ENCODE results near the gene ATP2B2.
"Not testable (repeated sequence)": the region's sequence is repeated elsewhere in the genome, so short reads cannot be mapped to it uniquely, and the experiment has no call there.

Gene ATP2B2

GRCh38 chr3:10546820-10547263 is 41.5 kb upstream of the ATP2B2 start:
- H3K9ac ChIP-seq (ENCODE audit: low read depth, low read length), result no peak overlapping the region
- no peak overlapping the region for H3K4me2 ChIP-seq (ENCODE audit: insufficient read depth, low read length)
- peaks cover 8% of the 10 kb centered on the region for H3K9me3 ChIP-seq (ENCODE audit: insufficient read depth, low read length, severe bottlenecking)
- no peaks in the 10 kb centered on the region for H4K20me1 ChIP-seq (ENCODE audit: insufficient read depth, low read length)
- H3K4me1 ChIP-seq (ENCODE audit: insufficient read depth, low read length), result peaks cover 26% of the 10 kb centered on the region
- no peaks in the 10 kb centered on the region for H3K79me2 ChIP-seq (ENCODE audit: insufficient read depth, low read length)
- H3K4me3 ChIP-seq (ENCODE audit: low read depth in 1 of 2, low read length in 2 of 2), result no peak overlapping the region
- no peaks in the 10 kb centered on the region for H3K36me3 ChIP-seq (ENCODE audit: insufficient read depth, low read length)
- no peak overlapping the region for H3K27ac ChIP-seq (ENCODE audit: low read length)
- no peak for ATAC-seq (ENCODE audit: insufficient read depth, low read depth)
- H2AFZ ChIP-seq (ENCODE audit: low read depth, low read length), result no peak overlapping the region
- TF ChIP-seq, protein P1, sequence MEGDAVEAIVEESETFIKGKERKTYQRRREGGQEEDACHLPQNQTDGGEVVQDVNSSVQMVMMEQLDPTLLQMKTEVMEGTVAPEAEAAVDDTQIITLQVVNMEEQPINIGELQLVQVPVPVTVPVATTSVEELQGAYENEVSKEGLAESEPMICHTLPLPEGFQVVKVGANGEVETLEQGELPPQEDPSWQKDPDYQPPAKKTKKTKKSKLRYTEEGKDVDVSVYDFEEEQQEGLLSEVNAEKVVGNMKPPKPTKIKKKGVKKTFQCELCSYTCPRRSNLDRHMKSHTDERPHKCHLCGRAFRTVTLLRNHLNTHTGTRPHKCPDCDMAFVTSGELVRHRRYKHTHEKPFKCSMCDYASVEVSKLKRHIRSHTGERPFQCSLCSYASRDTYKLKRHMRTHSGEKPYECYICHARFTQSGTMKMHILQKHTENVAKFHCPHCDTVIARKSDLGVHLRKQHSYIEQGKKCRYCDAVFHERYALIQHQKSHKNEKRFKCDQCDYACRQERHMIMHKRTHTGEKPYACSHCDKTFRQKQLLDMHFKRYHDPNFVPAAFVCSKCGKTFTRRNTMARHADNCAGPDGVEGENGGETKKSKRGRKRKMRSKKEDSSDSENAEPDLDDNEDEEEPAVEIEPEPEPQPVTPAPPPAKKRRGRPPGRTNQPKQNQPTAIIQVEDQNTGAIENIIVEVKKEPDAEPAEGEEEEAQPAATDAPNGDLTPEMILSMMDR (IDR thresholded peaks at IDR 0.05; ENCODE audit: borderline replicate concordance, extremely low read depth, low read length, poor library complexity, severe bottlenecking), result no peak
- TF ChIP-seq EZH2 (IDR thresholded peaks at IDR 0.05; ENCODE audit: borderline replicate concordance, low read depth, low read length, severe bottlenecking), result no peak
- H3K27me3 ChIP-seq (ENCODE audit: insufficient read depth, low read length, poor library complexity), result peaks cover 2% of the 10 kb centered on the region
- no peak for DNase-seq

DNA sequence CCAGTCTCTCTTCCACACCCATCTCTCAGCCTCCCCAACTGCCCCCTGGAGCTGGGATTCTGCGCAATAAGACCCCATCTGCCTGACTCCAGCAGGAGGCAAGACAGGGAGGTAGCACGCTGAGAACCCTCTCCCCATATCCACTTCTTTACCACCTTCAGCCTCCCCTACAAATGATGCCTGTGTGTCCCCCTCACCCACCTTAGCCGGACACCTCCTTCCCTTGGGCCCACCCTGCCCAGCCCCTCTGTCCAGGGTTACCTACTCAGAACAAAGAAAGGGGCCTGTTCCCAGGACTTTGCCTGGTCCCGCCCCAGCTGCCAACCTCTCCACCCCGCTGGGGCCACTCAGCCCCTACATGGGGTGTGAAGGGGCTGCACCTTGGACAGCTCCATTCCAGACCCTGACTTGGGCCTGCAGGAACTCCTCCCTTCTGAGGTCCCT is 40.8 kb upstream of the ATP2B2 start:
- Histone ChIP-seq H3K4me1 (ENCODE audit: insufficient read depth, low read length) (peaks cover 19% of the 10 kb centered on the region), H3K79me2 (ENCODE audit: insufficient read depth, low read length) (no peaks in the 10 kb centered on the region), H3K4me3 (ENCODE audit: low read depth in 1 of 2, low read length in 2 of 2) (no peak overlapping the region), H4K20me1 (ENCODE audit: insufficient read depth, low read length) (no peaks in the 10 kb centered on the region), H3K9ac (ENCODE audit: low read depth, low read length) (no peak overlapping the region), H3K27me3 (ENCODE audit: insufficient read depth, low read length, poor library complexity) (no peaks in the 10 kb centered on the region), H3K4me2 (ENCODE audit: insufficient read depth, low read length) (no peak overlapping the region), H3K27ac (ENCODE audit: low read length) (no peak overlapping the region), H2AFZ (ENCODE audit: low read depth, low read length) (no peak overlapping the region), H3K9me3 (ENCODE audit: insufficient read depth, low read length, severe bottlenecking) (peaks cover 8% of the 10 kb centered on the region), H3K36me3 (ENCODE audit: insufficient read depth, low read length) (no peaks in the 10 kb centered on the region)
- TF ChIP-seq, protein P1 (IDR thresholded peaks at IDR 0.05; ENCODE audit: borderline replicate concordance, extremely low read depth, low read length, poor library complexity, severe bottlenecking), result no peak
- TF ChIP-seq EZH2 (IDR thresholded peaks at IDR 0.05; ENCODE audit: borderline replicate concordance, low read depth, low read length, severe bottlenecking), result no peak
- no peak for DNase-seq
- no peak for ATAC-seq (ENCODE audit: insufficient read depth, low read depth)

DNA sequence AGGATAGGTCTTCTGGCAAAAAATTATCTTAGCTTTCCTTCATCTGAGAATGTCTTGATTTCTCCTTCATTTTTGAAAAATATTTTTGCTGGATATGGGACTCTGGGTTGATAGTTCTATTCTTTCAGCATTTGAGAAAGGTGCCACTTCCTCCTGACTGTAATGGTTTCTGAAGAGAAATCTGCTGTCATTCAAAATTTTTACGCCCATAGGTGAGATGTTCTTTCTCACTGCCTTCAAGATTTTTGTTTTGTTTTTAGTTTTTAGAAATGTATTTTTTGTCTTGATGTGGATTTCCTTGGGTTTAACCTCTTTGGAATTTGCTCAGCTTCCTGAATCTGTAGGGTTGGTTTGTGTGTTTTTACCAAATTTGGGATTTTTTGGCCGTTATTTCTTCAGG is 37.1 kb upstream of the ATP2B2 start:
- Histone ChIP-seq H3K9me3 (ENCODE audit: insufficient read depth, low read length, severe bottlenecking) (peaks cover 8% of the 10 kb centered on the region), H3K79me2 (ENCODE audit: insufficient read depth, low read length) (no peaks in the 10 kb centered on the region), H3K4me3 (ENCODE audit: low read depth in 1 of 2, low read length in 2 of 2) (no peak overlapping the region), H4K20me1 (ENCODE audit: insufficient read depth, low read length) (no peaks in the 10 kb centered on the region), H3K4me2 (ENCODE audit: insufficient read depth, low read length) (no peak overlapping the region), H3K9ac (ENCODE audit: low read depth, low read length) (no peak overlapping the region), H2AFZ (ENCODE audit: low read depth, low read length) (no peak overlapping the region), H3K27ac (ENCODE audit: low read length) (no peak overlapping the region), H3K27me3 (ENCODE audit: insufficient read depth, low read length, poor library complexity) (peaks cover 3% of the 10 kb centered on the region), H3K4me1 (ENCODE audit: insufficient read depth, low read length) (peaks cover under 1% of the 10 kb centered on the region; the same call in 1 of the 2 replicates), H3K36me3 (ENCODE audit: insufficient read depth, low read length) (no peaks in the 10 kb centered on the region)
- ATAC-seq (ENCODE audit: insufficient read depth, low read depth) (no peak), DNase-seq (no peak)
- TF ChIP-seq, protein P1 (IDR thresholded peaks at IDR 0.05; ENCODE audit: borderline replicate concordance, extremely low read depth, low read length, poor library complexity, severe bottlenecking), result no peak
- no peak for TF ChIP-seq EZH2 (IDR thresholded peaks at IDR 0.05; ENCODE audit: borderline replicate concordance, low read depth, low read length, severe bottlenecking)

GRCh38 chr3:10540347-10540746 is 35.0 kb upstream of the ATP2B2 start:
- H3K27ac ChIP-seq (ENCODE audit: low read length); ATAC-seq (ENCODE audit: insufficient read depth, low read depth); H3K27me3 ChIP-seq (ENCODE audit: insufficient read depth, low read length, poor library complexity); H3K4me1 ChIP-seq (ENCODE audit: insufficient read depth, low read length); H3K4me3 ChIP-seq (ENCODE audit: low read depth in 1 of 2, low read length in 2 of 2); H2AFZ ChIP-seq (ENCODE audit: low read depth, low read length); DNase-seq; H3K36me3 ChIP-seq (ENCODE audit: insufficient read depth, low read length); H4K20me1 ChIP-seq (ENCODE audit: insufficient read depth, low read length); H3K9ac ChIP-seq (ENCODE audit: low read depth, low read length); H3K9me3 ChIP-seq (ENCODE audit: insufficient read depth, low read length, severe bottlenecking); H3K4me2 ChIP-seq (ENCODE audit: insufficient read depth, low read length); H3K79me2 ChIP-seq (ENCODE audit: insufficient read depth, low read length): not testable (repeated sequence)
